ENCODE measurements around the gene STK38L.

Gene STK38L

GRCh38 chr12:27243804-27244688 lies at the start of gene STK38L:
STK38L (plus strand) TSS chr12:27244286; CDS start chr12:27297721, 53,435 bp downstream.
- H3K4me3 ChIP-seq (ENCODE audit: low read depth, low read length): peak within 1 kb of the TSS; percentile 86
- DNase-seq (ENCODE audit: low read depth): peak; percentile 80
- TF ChIP-seq CTCF (IDR thresholded peaks at IDR 0.05; ENCODE audit: control insufficient read depth, extremely low read depth, insufficient read depth): peak; percentile 33; the same call in 1 of the 2 replicates

GRCh38 chr12:27194644-27195043 lies 49.4 kb upstream of the STK38L start:
- no peak for TF ChIP-seq CTCF (IDR thresholded peaks at IDR 0.05; ENCODE audit: control insufficient read depth, extremely low read depth, insufficient read depth)
- DNase-seq (ENCODE audit: low read depth): no peak
- H3K4me3 ChIP-seq (ENCODE audit: low read depth, low read length): no peak overlapping the region

GRCh38 chr12:27198036-27198435 lies 46.0 kb upstream of the STK38L start:
- H3K4me3 ChIP-seq (ENCODE audit: low read depth, low read length): no peak overlapping the region
- no peak for DNase-seq (ENCODE audit: low read depth)
- no peak for TF ChIP-seq CTCF (IDR thresholded peaks at IDR 0.05; ENCODE audit: control insufficient read depth, extremely low read depth, insufficient read depth)

GRCh38 chr12:27199638-27200300 lies 44.3 kb upstream of the STK38L start:
- no peak for TF ChIP-seq CTCF (IDR thresholded peaks at IDR 0.05; ENCODE audit: control insufficient read depth, extremely low read depth, insufficient read depth)
- DNase-seq (ENCODE audit: low read depth): no peak
- H3K4me3 ChIP-seq (ENCODE audit: low read depth, low read length): no peak overlapping the region

- H3K4me3 ChIP-seq (ENCODE audit: low read depth, low read length): no peak overlapping the region
- DNase-seq (ENCODE audit: low read depth): no peak
- no peak for TF ChIP-seq CTCF (IDR thresholded peaks at IDR 0.05; ENCODE audit: control insufficient read depth, extremely low read depth, insufficient read depth)
Measured at GRCh38 chr12:27201169-27201568, 42.9 kb upstream of the STK38L start.

- no peak for DNase-seq (ENCODE audit: low read depth)
- no peak for TF ChIP-seq CTCF (IDR thresholded peaks at IDR 0.05; ENCODE audit: control insufficient read depth, extremely low read depth, insufficient read depth)
- no peak overlapping the region for H3K4me3 ChIP-seq (ENCODE audit: low read depth, low read length)
Measured at GRCh38 chr12:27206801-27207502, 37.1 kb upstream of the STK38L start.
